IPS-NIHi7 (cell line): ENCODE results near the gene RAB38.

Experiments used
- DNase-seq: peaks from one replicate; pipeline ENCODE4 v3.0.0; 2012; ENCODE audit warnings: mixed read lengths; ENCODE audit errors: extremely low spot score

RAB38 gene

GRCh38 chr11:88103337-88104206, 71.7 kb downstream of the RAB38 start:
- peak; percentile 89 for DNase-seq

- DNase-seq, result no peak
Measured at GRCh38 chr11:88102598-88102934, 72.7 kb downstream of the RAB38 start.

- no peak for DNase-seq
Measured at GRCh38 chr11:88101881-88102597, 73.2 kb downstream of the RAB38 start.

GRCh38 chr11:88100151-88100550, 75.1 kb downstream of the RAB38 start:
- DNase-seq, result no peak

GRCh38 chr11:88098289-88098688, 77.0 kb downstream of the RAB38 start:
- DNase-seq, result no peak

- no peak for DNase-seq
Measured at GRCh38 chr11:88089134-88089533, 86.1 kb downstream of the RAB38 start.

GRCh38 chr11:88087337-88087736, 87.9 kb downstream of the RAB38 start:
- DNase-seq, result no peak

GRCh38 chr11:88086297-88086696, 88.9 kb downstream of the RAB38 start:
- no peak for DNase-seq

- DNase-seq, result no peak
Measured at GRCh38 chr11:88070437-88070836, 104.8 kb downstream of the RAB38 start.

- DNase-seq, result no peak
Measured at GRCh38 chr11:88068848-88069554, 106.2 kb downstream of the RAB38 start.

- no peak for DNase-seq
Measured at GRCh38 chr11:88066090-88066489, 109.2 kb downstream of the RAB38 start.

- no peak for DNase-seq
Measured at GRCh38 chr11:88064097-88064705, 111.0 kb downstream of the RAB38 start.
